ENCODE results near the gene BABAM1.
A peak's percentile ranks its signal among the peaks of the same experiment; 100 is the strongest.

The BABAM1 gene

GRCh38 chr19:17243830-17244617 lies 23.2 kb upstream of the BABAM1 start:
- Histone ChIP-seq H3K4me3 (ENCODE audit: extremely low read depth, insufficient read depth, low read length, poor library complexity, severe bottlenecking) (peak overlapping the region; percentile 90), H3K27ac (ENCODE audit: low read depth, low read length, severe bottlenecking) (peak overlapping the region; percentile 49), H3K4me1 (ENCODE audit: control insufficient read depth, insufficient read depth, low read length, poor library complexity, severe bottlenecking) (peaks cover 17% of the 10 kb centered on the region), H3K9me3 (ENCODE audit: control insufficient read depth, low read length) (no peaks in the 10 kb centered on the region), H3K36me3 (ENCODE audit: control insufficient read depth, insufficient read depth, low read length) (peaks cover 18% of the 10 kb centered on the region)
- 1% methylated on average over 42 to 45 of the region's 52 CpGs for WGBS, 2 experiments (ENCODE audit: insufficient coverage in 2 of 2)

DNA sequence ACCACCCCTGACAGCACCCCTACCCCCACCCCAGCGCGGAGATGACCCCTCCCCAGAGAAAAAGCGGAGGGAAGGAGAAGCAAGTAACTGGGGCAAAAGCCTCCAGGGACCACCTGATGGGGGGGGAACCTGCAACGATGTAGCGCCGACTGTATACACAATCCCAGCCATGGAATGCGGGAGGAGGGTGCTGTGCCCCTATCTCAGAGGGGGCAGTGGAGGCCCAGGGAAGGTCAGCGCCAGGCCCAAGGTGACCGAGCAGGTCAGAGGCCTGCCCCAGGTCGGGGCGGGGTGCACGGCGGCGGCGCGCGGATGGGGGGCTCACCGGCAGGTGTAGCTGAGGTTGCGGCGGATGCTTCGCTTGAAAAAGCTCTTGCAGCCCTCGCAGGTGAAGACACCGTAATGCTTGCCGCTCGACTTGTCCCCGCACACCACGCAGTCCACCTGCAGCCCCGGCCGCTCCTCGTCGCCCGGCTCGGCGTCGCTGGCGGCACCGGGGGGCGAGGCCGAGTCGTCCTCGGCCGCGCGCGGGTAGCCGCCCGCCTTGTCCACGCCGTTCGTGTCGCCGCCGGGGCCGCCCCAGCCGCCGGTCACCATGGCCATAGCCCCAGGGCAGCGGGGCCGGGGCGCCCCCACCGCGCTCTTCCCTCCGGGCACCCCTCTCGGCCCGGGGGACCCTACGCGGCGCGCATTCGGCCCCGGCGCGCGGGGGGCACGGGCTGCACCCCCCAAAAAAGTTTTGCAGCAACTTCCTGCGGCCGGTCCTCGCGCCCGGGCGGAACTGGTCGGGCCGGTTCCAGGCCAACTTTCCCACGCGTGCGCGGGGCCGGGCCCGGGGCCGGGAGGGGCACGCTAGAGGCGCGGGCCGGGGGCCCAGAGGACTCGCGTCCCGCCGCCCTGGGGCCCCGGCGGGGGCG lies 22.4 kb upstream of the BABAM1 start:
- 0 to 1% methylated on average over 70 to 94 of the region's 100 CpGs for WGBS, 2 experiments (ENCODE audit: insufficient coverage in 2 of 2)
- Histone ChIP-seq H3K36me3 (ENCODE audit: control insufficient read depth, insufficient read depth, low read length) (peaks cover 16% of the 10 kb centered on the region), H3K4me1 (ENCODE audit: control insufficient read depth, insufficient read depth, low read length, poor library complexity, severe bottlenecking) (peaks cover 20% of the 10 kb centered on the region), H3K9me3 (ENCODE audit: control insufficient read depth, low read length) (no peaks in the 10 kb centered on the region), H3K4me3 (ENCODE audit: extremely low read depth, insufficient read depth, low read length, poor library complexity, severe bottlenecking) (peak overlapping the region; percentile 90), H3K27ac (ENCODE audit: low read depth, low read length, severe bottlenecking) (peak overlapping the region; percentile 49)

DNA sequence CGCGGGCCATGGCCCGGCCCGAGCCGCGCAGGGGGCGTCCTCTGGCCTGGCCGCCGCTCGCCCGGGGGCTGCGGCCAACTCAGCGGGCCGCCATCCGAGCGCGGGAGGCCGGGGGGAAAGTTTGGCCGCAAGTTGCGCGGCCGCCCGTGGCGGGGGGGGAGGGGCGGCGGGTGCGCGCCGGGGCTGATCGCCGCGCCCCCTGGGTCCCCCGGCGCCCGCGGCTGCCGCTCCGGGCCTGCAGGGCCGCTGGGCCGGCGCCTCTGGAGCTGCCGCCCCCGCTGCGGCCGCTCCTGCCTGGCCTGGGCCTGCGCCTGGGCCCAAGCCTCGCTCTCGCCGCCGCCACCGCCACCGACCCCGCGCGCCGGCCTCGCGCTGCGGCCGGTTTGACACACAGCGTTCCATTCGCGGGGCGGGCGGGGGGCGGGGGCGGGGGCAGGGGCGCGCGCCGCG lies 21.7 kb upstream of the BABAM1 start, which contains the start of gene NR2F6:
Gene NR2F6, minus strand, starts transcription at position 385 of the 450 bp plus-strand sequence. CDS start 699 bp downstream, outside the sequence.
- WGBS, 2 experiments (ENCODE audit: insufficient coverage in 2 of 2), result 0 to 1% methylated on average over 27 to 38 of the region's 72 CpGs

DNA sequence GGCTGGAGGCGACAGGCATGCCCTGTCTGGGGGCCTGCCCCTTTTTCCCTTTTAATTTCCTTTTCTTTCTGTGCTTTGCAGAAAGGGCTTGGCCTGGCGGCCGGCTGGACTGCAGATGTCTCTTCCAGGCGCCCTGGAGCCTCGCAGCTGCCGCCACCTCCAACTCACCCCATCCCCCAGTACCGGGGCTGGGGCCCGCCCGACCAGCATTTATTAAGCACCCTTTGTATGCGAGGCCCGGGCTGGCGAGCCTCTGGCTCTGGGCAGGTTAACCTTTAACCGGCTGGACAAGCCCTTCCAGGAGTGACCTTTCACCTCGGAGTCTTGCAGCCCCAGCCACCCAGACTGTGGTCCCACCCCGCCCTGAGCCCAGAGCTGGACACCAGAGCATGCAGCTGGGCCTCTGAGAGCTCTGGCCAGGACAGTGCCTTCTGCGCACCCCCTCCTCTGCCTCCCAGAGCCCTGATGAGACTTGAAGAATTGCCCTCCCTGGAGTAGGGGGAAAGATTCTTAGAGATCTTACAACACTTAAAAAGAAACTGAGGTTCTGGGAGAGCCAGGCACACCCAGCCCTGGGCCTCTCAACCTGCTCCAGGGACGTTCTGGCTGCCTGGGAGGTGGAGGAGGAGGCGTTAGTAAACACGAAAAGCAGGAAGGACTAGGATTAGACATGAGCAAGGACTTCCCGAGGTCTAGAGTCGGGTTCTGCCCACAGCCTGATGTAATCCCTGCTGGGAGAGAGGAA lies 20.4 kb upstream of the BABAM1 start:
- WGBS, 2 experiments (ENCODE audit: insufficient coverage in 2 of 2), result 15 to 20% methylated on average over 18 to 20 of the region's 21 CpGs
- peak overlapping the region; percentile 83 for H3K27ac ChIP-seq (ENCODE audit: low read depth, low read length, severe bottlenecking)
- peak overlapping the region; percentile 41 for H3K4me3 ChIP-seq (ENCODE audit: extremely low read depth, insufficient read depth, low read length, poor library complexity, severe bottlenecking)

More for the DNA sequence above, 21.7 kb upstream of the BABAM1 start, which contains the start of gene NR2F6:
- no peaks in the 10 kb centered on the region for H3K9me3 ChIP-seq (ENCODE audit: control insufficient read depth, low read length)
- peaks cover 20% of the 10 kb centered on the region for H3K4me1 ChIP-seq (ENCODE audit: control insufficient read depth, insufficient read depth, low read length, poor library complexity, severe bottlenecking)
- H3K27ac ChIP-seq (ENCODE audit: low read depth, low read length, severe bottlenecking), result peak within 1 kb of the TSS; percentile 83
- peak within 1 kb of the TSS; percentile 90 for H3K4me3 ChIP-seq (ENCODE audit: extremely low read depth, insufficient read depth, low read length, poor library complexity, severe bottlenecking)
- H3K36me3 ChIP-seq (ENCODE audit: control insufficient read depth, insufficient read depth, low read length), result peaks cover 9% of the 10 kb centered on the region

GRCh38 chr19:17248011-17248776 lies 19.0 kb upstream of the BABAM1 start:
- Histone ChIP-seq H3K4me3 (ENCODE audit: extremely low read depth, insufficient read depth, low read length, poor library complexity, severe bottlenecking) (no peak overlapping the region), H3K27ac (ENCODE audit: low read depth, low read length, severe bottlenecking) (no peak overlapping the region), H3K9me3 (ENCODE audit: control insufficient read depth, low read length) (no peaks in the 10 kb centered on the region), H3K36me3 (ENCODE audit: control insufficient read depth, insufficient read depth, low read length) (no peaks in the 10 kb centered on the region), H3K4me1 (ENCODE audit: control insufficient read depth, insufficient read depth, low read length, poor library complexity, severe bottlenecking) (peaks cover 10% of the 10 kb centered on the region)
- WGBS, 2 experiments (ENCODE audit: insufficient coverage in 2 of 2), result 49 to 65% methylated on average over 13 to 21 of the region's 21 CpGs

More for the DNA sequence above, 20.4 kb upstream of the BABAM1 start:
- Histone ChIP-seq H3K36me3 (ENCODE audit: control insufficient read depth, insufficient read depth, low read length) (no peaks in the 10 kb centered on the region), H3K4me1 (ENCODE audit: control insufficient read depth, insufficient read depth, low read length, poor library complexity, severe bottlenecking) (peaks cover 20% of the 10 kb centered on the region), H3K9me3 (ENCODE audit: control insufficient read depth, low read length) (no peaks in the 10 kb centered on the region)

GRCh38 chr19:17249887-17250548 lies 17.2 kb upstream of the BABAM1 start:
- Histone ChIP-seq H3K27ac (ENCODE audit: low read depth, low read length, severe bottlenecking) (no peak overlapping the region), H3K4me1 (ENCODE audit: control insufficient read depth, insufficient read depth, low read length, poor library complexity, severe bottlenecking) (peaks cover 7% of the 10 kb centered on the region), H3K4me3 (ENCODE audit: extremely low read depth, insufficient read depth, low read length, poor library complexity, severe bottlenecking) (no peak overlapping the region), H3K36me3 (ENCODE audit: control insufficient read depth, insufficient read depth, low read length) (no peaks in the 10 kb centered on the region), H3K9me3 (ENCODE audit: control insufficient read depth, low read length) (no peaks in the 10 kb centered on the region)
- whole genome bisulfite sequencing, 2 experiments (ENCODE audit: insufficient coverage in 2 of 2), result 93 to 99% methylated on average over 8 to 12 of the region's 15 CpGs

- no peak overlapping the region for H3K4me3 ChIP-seq (ENCODE audit: extremely low read depth, insufficient read depth, low read length, poor library complexity, severe bottlenecking)
- 85 to 94% methylated on average over 7 to 10 of the region's 10 CpGs for WGBS, 2 experiments (ENCODE audit: insufficient coverage in 2 of 2)
- no peaks in the 10 kb centered on the region for H3K9me3 ChIP-seq (ENCODE audit: control insufficient read depth, low read length)
- no peaks in the 10 kb centered on the region for H3K4me1 ChIP-seq (ENCODE audit: control insufficient read depth, insufficient read depth, low read length, poor library complexity, severe bottlenecking)
- no peak overlapping the region for H3K27ac ChIP-seq (ENCODE audit: low read depth, low read length, severe bottlenecking)
- H3K36me3 ChIP-seq (ENCODE audit: control insufficient read depth, insufficient read depth, low read length), result peaks cover 4% of the 10 kb centered on the region
Observed at GRCh38 chr19:17254636-17255035, 12.6 kb upstream of the BABAM1 start.

GRCh38 chr19:17255150-17255621 lies 12.1 kb upstream of the BABAM1 start:
- H3K4me1 ChIP-seq (ENCODE audit: control insufficient read depth, insufficient read depth, low read length, poor library complexity, severe bottlenecking), result no peaks in the 10 kb centered on the region
- H3K27ac ChIP-seq (ENCODE audit: low read depth, low read length, severe bottlenecking), result no peak overlapping the region
- H3K9me3 ChIP-seq (ENCODE audit: control insufficient read depth, low read length), result no peaks in the 10 kb centered on the region
- no peak overlapping the region for H3K4me3 ChIP-seq (ENCODE audit: extremely low read depth, insufficient read depth, low read length, poor library complexity, severe bottlenecking)
- H3K36me3 ChIP-seq (ENCODE audit: control insufficient read depth, insufficient read depth, low read length), result peaks cover 4% of the 10 kb centered on the region
- whole genome bisulfite sequencing, 2 experiments (ENCODE audit: insufficient coverage in 2 of 2), result 89% methylated on average over 16 to 17 of the region's 18 CpGs

DNA sequence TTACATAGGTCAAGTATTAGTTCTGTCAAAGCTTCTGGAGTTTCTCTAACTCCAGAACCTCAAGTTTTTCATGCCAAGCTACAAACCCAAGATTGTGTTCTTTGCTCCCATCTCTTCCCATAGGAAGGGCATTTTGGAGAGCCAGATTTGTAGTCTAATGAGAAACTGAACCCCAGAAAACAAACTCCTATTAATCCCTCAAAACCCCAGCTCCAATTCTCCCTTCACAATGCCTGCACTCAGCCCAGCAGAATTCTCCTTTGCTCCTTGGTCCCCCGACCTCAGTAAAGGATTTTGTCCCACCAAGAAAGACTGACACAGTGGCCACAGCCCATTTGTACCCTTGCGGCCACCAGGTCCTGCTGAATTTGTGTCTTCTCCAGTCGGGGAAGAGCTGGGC lies 11.1 kb upstream of the BABAM1 start:
- Histone ChIP-seq H3K4me3 (ENCODE audit: extremely low read depth, insufficient read depth, low read length, poor library complexity, severe bottlenecking) (no peak overlapping the region), H3K9me3 (ENCODE audit: control insufficient read depth, low read length) (no peaks in the 10 kb centered on the region), H3K4me1 (ENCODE audit: control insufficient read depth, insufficient read depth, low read length, poor library complexity, severe bottlenecking) (no peaks in the 10 kb centered on the region), H3K27ac (ENCODE audit: low read depth, low read length, severe bottlenecking) (no peak overlapping the region), H3K36me3 (ENCODE audit: control insufficient read depth, insufficient read depth, low read length) (peaks cover 4% of the 10 kb centered on the region)
- 86 to 90% methylated on average over 3 of the region's 3 CpGs for WGBS, 2 experiments (ENCODE audit: insufficient coverage in 2 of 2)
